Stimulated activated CD4-positive, alpha-beta T cell treated with anti-CD3 and anti-CD28 coated beads, Interleukin-15, amount 100 ng/mL, for 1 hour (primary cell): ENCODE data around the gene ANKS3.

Source experiments
- DNase-seq, 2 donors: peaks; one replicate each; pipeline ENCODE4 v3.0.0-alpha.2; 2020; ENCODE audit warnings: low read depth in 1 of 2, low spot score in 1 of 2

The ANKS3 gene

GRCh38 chr16:4696905-4697847, 36.9 kb downstream of the ANKS3 start:
- no peak for DNase-seq

DNA sequence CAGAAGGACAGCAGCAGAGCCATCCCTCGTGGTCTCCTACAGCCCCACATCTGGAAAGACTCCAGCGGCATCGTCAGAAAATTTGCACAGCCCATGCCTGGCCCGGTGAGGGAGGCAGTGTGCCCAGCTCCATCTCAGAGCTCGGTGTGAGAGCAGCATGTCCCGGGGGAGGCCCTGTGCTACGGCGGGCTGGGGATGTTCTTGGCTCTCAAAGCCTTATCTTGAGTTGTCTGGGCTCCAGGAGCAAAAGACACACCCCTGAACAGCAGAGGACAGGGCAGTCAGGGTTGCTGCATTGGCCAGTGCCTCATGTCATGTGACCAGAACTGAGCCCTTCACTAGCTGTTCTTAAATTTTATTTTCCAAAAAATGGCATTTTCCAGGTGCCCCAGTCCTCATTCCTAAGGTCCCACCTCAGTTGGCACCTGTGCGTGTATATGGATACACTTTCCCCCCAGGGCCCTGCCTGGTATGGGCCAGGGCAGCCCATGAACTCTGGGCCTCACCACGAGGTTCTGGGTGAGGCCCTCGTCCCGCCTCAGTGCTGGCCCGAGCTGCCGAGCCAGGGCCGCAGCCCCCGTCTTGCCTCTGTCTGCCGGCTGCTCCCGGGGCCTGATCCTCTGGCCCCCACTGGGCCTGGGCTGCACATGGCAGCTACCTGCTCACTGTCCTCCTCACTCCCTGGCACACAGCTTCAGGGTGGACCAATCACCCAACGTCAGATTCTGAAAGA, 37.7 kb downstream of the ANKS3 start:
- DNase-seq, result no peak

DNA sequence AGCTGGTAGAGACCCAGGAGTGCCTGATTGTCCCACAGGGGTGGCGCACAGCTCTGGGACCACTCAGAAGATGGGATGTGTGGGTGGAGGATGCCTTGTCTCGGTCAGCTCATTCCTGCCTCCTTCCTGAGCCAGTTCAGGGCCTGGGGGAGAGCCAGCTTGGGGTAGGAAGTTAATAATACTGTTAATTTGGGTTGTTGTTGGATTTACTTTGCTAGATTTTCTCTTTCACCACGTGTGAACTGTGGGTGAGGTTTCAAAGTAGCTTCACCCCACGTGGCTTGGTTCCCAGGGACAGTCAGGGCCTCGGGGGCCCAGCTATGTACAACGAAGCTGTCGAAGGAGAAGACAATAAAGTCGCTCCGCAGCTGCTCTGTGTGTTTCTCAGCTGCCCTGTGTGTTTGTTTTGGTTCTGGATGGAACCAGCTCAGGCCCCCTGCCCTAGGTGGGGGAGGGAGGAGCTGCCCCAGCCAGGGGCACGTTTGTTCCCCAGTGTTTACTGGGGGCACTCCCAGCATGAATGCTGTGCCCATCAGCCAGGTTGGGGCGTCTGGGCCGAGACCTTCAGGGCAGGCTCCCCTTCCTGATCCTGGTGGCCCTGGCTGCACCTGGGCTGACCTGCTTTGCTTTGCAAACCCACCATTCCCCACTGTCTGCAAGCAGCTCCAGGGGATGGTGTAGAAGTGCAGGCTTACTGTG, 38.4 kb downstream of the ANKS3 start:
- DNase-seq, result no peak

GRCh38 chr16:4694642-4695451, 39.2 kb downstream of the ANKS3 start:
- DNase-seq, result no peak

- peak in 1 of 2 donors; percentile 38 for DNase-seq
Measured at GRCh38 chr16:4693956-4694641, 40.0 kb downstream of the ANKS3 start.

GRCh38 chr16:4693296-4693955, 40.6 kb downstream of the ANKS3 start, which contains the start of gene NUDT16L1:
TSS of gene NUDT16L1 (plus strand) at chr16:4693562. CDS start at chr16:4693727, 165 bp downstream.
- DNase-seq, result peak; percentile 97

DNA sequence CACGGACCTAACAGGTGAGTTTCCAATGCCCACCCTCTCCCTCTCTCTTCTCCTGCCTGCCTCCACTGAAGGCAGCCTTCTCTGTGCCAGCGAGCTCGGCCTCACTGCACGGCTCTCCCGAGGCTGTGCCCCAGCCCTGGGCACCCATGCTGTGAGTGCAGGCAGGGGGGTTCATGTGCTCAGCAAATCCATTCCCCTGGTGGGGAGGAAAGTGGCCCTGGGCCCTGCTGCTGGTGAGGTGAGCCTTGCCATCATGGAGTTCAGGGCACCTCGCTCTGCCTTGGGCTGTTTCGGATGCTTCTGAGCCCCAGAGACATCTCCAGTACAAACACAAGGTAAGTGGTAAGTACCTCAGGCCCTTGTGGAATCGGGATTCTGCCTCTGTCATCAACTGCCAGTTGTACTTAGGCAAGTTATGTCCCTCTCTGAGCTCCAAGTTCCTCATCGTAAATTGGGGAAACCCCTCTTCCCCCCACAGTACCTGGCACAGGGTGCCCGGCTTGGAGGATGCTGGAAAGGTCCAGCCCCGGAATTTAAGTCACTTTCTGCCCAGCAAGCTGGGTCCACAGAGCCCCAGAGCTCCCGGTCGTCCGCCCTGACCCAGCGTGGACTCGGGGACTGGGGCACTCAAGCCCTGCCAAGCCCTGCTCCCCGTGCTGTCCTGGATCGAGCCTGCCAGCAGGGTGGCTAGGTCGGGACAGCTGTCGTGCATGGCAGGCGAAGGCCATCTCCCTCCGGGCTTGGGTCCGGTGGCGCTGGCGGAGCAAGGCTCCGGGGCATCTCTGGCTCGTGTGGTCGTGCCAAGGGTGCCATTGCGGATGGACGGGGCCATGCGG, 41.4 kb downstream of the ANKS3 start:
- DNase-seq, result no peak

DNA sequence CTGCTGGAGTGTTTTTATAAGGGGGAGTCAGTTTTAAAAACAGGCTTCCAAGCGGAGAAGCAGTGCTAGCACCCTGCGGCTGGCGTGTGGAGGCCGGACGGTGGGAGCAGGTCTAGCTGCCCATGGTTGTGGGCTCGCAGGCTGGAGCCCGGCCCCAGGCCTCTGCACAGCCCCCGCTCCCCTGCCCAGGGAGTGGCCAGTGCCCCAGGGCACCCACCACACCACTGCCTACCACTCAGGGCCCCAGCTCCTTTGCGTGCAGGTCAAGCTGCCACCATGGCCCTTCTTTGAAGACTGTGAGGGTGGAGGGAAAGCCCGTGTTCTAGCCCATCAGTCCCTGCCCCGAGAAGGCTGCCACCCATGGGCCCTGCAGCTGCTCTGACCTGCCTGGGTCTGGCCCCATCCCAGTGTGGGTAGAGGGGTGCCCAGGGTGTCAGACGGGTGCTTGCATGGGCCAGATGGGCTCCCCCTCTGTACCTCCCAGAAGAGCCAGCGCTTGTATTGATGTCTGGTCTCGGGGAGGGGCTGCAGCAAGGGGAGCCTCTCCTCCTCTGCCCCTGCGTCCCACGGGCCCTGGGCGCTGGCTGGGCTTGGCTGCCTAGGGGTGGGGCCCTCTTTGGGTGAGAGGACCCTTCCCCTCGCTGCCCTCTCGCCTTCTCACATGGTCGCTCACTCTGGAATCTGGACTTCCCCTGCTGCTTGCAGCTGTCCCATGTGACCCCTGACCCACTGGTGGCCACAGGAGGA, 42.2 kb downstream of the ANKS3 start:
- DNase-seq, result no peak

GRCh38 chr16:4690946-4691665, 43.0 kb downstream of the ANKS3 start:
- DNase-seq, result no peak

DNA sequence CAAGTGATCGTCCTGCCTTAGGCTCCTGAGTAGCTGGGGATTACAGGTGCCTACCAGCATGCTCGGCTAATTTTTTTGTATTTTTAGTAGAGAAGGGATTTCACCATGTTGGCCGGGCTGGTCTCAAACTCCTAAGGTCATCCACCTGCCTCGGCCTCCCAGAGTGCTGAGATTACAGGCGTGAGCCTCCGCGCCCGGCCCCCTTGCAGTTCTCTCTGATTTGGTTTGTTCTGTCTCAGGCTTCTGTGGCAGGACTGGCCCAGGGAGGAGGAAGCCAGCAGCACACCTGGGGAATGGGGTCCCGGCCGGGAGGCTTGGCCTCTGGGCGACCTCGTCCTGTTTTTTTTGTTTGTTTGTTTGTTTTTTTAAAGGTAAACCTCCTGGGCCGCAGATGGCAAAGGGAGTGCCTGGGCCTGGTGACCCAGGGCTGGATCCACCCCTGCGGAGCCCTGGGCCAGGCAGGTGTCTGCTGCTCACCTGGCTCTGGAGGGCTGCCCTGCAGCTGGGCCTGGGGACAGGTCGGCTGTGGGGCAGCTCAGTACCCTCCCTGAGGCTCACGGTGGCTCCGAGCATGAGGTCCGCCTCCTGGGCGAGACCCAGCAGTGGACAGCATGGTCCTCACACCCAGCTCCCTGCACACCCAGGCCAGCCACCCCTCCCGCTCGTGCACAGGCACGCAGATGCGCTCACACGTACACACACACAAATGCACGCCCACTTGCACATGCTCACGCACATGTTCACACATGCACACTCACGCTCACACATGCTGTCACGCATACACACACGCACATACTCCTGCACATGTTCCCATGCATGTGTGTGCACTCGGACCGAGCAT, 44.0 kb downstream of the ANKS3 start:
- no peak for DNase-seq

GRCh38 chr16:4689091-4689671, 44.9 kb downstream of the ANKS3 start:
- no peak for DNase-seq

DNA sequence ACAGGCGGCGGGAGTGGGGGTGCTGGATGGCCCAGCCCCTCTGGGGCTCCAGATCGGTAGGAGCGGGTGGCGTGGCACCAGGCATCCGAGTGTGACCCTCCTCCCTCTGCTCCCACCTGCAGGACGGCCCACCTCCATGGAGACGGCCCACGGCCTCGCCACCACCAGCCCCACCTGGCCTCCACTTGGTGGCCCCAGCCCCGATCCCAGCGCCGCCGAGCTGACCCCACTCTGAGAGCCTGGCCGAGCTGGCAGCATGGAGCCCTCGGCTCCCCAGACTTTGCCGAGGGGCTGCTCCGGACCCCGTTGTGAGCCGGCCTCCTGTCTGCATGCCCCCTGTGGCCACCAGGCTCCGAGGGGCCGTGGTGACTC, 45.4 kb downstream of the ANKS3 start:
- DNase-seq, result no peak

GRCh38 chr16:4687946-4688673, 46.0 kb downstream of the ANKS3 start:
- DNase-seq, result no peak

DNA sequence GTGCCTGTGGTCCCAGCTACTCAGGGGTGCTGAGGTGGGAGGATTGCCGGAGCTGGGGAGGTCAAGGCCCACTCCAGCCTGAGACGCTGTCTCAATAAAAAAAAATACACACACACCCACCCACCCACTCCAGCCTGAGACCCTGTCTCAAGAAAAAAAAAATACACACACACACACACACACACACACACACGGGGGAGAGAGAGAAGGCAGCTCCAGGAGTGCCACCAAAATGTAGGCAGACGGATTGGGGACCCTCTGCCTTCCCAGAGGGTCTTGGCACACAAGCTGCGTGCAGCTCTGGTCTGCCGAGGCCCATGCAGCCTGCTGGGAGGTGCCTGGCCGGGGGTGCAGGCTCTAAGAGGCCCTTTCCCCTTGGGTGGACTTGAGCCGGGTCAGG, 46.7 kb downstream of the ANKS3 start:
- no peak for DNase-seq

DNA sequence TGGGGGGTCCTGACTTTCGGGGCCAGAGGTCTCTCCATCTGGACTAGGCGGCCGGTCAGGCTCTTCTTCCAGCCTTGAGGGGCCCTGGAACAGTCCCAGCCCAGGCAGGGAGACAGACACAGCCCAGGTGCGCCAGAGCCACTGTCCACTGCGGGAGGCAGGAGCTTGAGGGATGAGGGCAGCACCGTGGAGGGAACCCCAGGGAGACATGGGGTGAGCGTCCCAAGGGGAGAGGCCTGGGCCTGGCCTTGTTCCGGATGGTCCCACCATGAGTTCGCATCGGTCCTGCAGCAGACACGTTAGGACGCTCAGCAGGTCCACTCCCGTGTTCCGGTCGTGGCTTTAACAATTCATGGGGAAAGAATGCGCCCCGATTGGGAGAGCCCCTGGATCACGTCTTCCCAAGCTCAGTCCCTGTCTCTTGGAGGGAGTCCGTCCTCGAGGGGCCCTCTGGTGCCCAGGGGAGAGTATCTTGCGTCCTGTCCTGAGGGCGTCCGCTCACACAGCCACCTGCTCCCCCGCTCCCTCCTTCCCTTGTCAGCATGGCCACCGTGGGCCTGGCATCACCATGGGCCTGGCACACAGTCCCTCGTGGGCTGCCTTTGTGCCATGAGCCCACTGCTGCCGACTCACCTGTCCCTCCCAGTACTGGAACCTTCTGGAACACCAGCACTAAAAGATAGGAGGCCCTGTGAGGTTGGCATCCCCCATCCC, 47.4 kb downstream of the ANKS3 start:
- DNase-seq, result no peak
